GM21381 (cell line): ENCODE data around the gene PACRG.

Experiments used
- ATAC-seq: cut with Tn5 transposase; IDR thresholded peaks from one replicate; pipeline ENCODE4 v1.9.1; 2021; ENCODE audit warnings: mild to moderate bottlenecking, moderate library complexity; ENCODE audit not compliant: unreplicated experiment

PACRG gene

GRCh38 chr6:163260111-163260895 lies 532.5 kb downstream of the PACRG start:
- ATAC-seq: no peak

GRCh38 chr6:163260911-163261310 lies 533.1 kb downstream of the PACRG start:
- no peak for ATAC-seq

GRCh38 chr6:163261361-163261760 lies 533.6 kb downstream of the PACRG start:
- ATAC-seq: no peak

GRCh38 chr6:163262080-163262479 lies 534.3 kb downstream of the PACRG start:
- no peak for ATAC-seq

- no peak for ATAC-seq
Measured at GRCh38 chr6:163263196-163263595, 535.4 kb downstream of the PACRG start.

- no peak for ATAC-seq
Measured at GRCh38 chr6:163263998-163264661, 536.4 kb downstream of the PACRG start.

GRCh38 chr6:163264662-163265035 lies 536.9 kb downstream of the PACRG start:
- no peak for ATAC-seq

GRCh38 chr6:163281634-163282033 lies 553.9 kb downstream of the PACRG start:
- ATAC-seq: no peak

- no peak for ATAC-seq
Measured at GRCh38 chr6:163282672-163283071, 554.9 kb downstream of the PACRG start.

- ATAC-seq: no peak
Measured at GRCh38 chr6:163284151-163284550, 556.4 kb downstream of the PACRG start.

GRCh38 chr6:163285691-163286090 lies 557.9 kb downstream of the PACRG start:
- no peak for ATAC-seq

GRCh38 chr6:163287626-163288025 lies 559.9 kb downstream of the PACRG start:
- ATAC-seq: no peak

GRCh38 chr6:163288066-163288465 lies 560.3 kb downstream of the PACRG start:
- no peak for ATAC-seq

GRCh38 chr6:163288915-163289314 lies 561.1 kb downstream of the PACRG start:
- ATAC-seq: no peak

GRCh38 chr6:163289447-163289846 lies 561.7 kb downstream of the PACRG start:
- ATAC-seq: no peak

GRCh38 chr6:163290545-163291274 lies 562.9 kb downstream of the PACRG start:
- ATAC-seq: no peak

GRCh38 chr6:163291622-163292021 lies 563.8 kb downstream of the PACRG start:
- ATAC-seq: no peak

- ATAC-seq: no peak
Measured at GRCh38 chr6:163293286-163293685, 565.5 kb downstream of the PACRG start.

- ATAC-seq: no peak
Measured at GRCh38 chr6:163294734-163295133, 567.0 kb downstream of the PACRG start.

GRCh38 chr6:163296835-163297519 lies 569.2 kb downstream of the PACRG start:
- no peak for ATAC-seq
